Mesendoderm (in vitro differentiated cells): Measurements from ENCODE around the gene INAFM2.

Source experiments
- DNase-seq: peaks from one replicate; pipeline ENCODE4 v3.0.0; 2013
- H2AK5ac ChIP-seq: 2 replicates; pipeline ENCODE4 v1.6.1; 2013; ENCODE audit warnings: low read length, inconsistent platforms
- H2BK120ac ChIP-seq: 2 replicates; pipeline ENCODE4 v1.6.1; 2013; ENCODE audit warnings: low read depth, mild to moderate bottlenecking, low read length, moderate library complexity, mixed read lengths
- H2BK15ac ChIP-seq: replicated peaks from 2 replicates; pipeline ENCODE4 v1.6.1; 2013; ENCODE audit warnings: low read depth, mild to moderate bottlenecking, moderate library complexity
- H2BK5ac ChIP-seq: 2 replicates; pipeline ENCODE4 v1.6.1; 2013; ENCODE audit warnings: low read length, inconsistent platforms
- H3K18ac ChIP-seq: 2 replicates; pipeline ENCODE4 v1.6.1; 2013; ENCODE audit warnings: mild to moderate bottlenecking, low read length, mixed read lengths
- H3K23ac ChIP-seq: one replicate; pipeline ENCODE4 v1.6.1; 2013; ENCODE audit warnings: low read length
- H3K27ac ChIP-seq: 2 replicates; pipeline ENCODE4 v1.5.1; 2013; ENCODE audit warnings: low read depth, mild to moderate bottlenecking, inconsistent platforms, low read length, moderate library complexity
- H3K27me3 ChIP-seq: 2 replicates; pipeline ENCODE4 v1.6.1; 2013; ENCODE audit warnings: low read length, control low read depth, mild to moderate bottlenecking, inconsistent platforms; ENCODE audit not compliant: insufficient read depth, poor library complexity
- H3K36me3 ChIP-seq: 2 replicates; pipeline ENCODE4 v1.6.1; 2013; ENCODE audit warnings: low read length, inconsistent platforms; ENCODE audit not compliant: control insufficient read depth, insufficient read depth
- H3K4ac ChIP-seq: one replicate; pipeline ENCODE4 v1.6.1; 2013; ENCODE audit warnings: low read depth, mild to moderate bottlenecking, low read length, moderate library complexity
- H3K4me1 ChIP-seq: 2 replicates; pipeline ENCODE4 v1.6.1; 2013; ENCODE audit warnings: low read depth, low read length, inconsistent platforms; ENCODE audit not compliant: control insufficient read depth
- H3K4me2 ChIP-seq: 2 replicates; pipeline ENCODE4 v1.6.1; 2013; ENCODE audit warnings: low read length
- H3K4me3 ChIP-seq: 2 replicates; pipeline ENCODE4 v1.5.1; 2013; ENCODE audit warnings: mild to moderate bottlenecking, low read length
- H3K56ac ChIP-seq: one replicate; pipeline ENCODE4 v1.6.1; 2013; ENCODE audit warnings: low read length
- H3K79me1 ChIP-seq: 2 replicates; pipeline ENCODE4 v1.6.1; 2013; ENCODE audit warnings: low read length, inconsistent platforms
- H3K79me2 ChIP-seq: 2 replicates; pipeline ENCODE4 v1.6.1; 2013; ENCODE audit warnings: mild to moderate bottlenecking, low read length; ENCODE audit not compliant: control insufficient read depth, insufficient read depth
- H3K9ac ChIP-seq: 2 replicates; pipeline ENCODE4 v1.6.1; 2013; ENCODE audit warnings: low read length, inconsistent platforms
- H4K5ac ChIP-seq: one replicate; pipeline ENCODE4 v1.6.1; 2013; ENCODE audit warnings: low read length
- H4K8ac ChIP-seq: one replicate; pipeline ENCODE4 v1.6.1; 2013; ENCODE audit warnings: low read depth, mild to moderate bottlenecking, control low read depth, low read length, moderate library complexity
- WGBS: extraction: QIAGEN DNeasy Blood & Tissue Kit; methylation state at CpG from one replicate; pipeline ENCODE4 v1.1.7; 2013; ENCODE audit warnings: low lambda C conversion rate, missing lambda C conversion rate; ENCODE audit not compliant: insufficient coverage; ENCODE audit errors: extremely low coverage; 5-methylcytosine and 5-hydroxymethylcytosine counted together

The INAFM2 gene

DNA sequence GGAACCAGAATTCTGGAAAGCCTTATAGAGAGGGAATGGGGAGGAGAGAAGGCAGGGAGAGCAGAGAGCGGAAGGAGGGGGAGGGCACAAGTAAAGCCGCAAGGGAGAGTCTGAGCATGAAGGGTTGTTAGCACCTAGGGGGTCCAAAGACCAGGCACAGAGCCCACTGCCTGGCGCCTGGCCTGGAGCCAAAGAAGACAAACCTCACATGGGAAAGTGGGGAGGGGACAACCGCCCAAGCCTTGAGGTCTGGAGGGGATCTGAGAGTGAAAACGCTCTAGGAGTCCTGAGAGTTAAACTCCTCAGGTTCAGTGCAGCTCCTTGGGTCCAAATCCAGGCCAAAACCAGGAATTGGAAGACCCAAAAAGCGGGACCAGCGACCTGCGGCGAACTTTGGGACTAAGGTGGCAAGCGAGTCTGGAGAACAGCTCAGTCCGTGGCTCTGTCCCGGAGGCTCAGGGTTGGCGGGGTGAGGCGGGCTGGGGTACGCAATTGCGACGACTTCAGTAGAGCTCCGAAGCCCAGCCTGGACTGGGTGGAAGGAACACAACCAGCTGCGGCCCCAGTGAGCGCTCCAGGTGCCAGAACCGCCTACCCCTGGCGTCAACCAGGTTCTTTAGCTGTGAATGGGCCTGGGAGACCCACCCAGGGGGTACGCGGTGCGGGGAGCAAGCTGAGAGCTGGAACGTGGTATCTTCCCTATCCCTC lies 807 bp upstream of the INAFM2 start:
- Histone ChIP-seq H3K79me2 (no peaks in the 10 kb centered on the region), H3K27ac (no peak overlapping the region), H2AK5ac (no peak overlapping the region), H4K5ac (no peak overlapping the region), H3K18ac (no peak overlapping the region), H3K79me1 (no peaks in the 10 kb centered on the region), H3K23ac (no peak overlapping the region), H4K8ac (no peak overlapping the region), H3K9ac (peak overlapping the region; percentile 18), H3K4me3 (no peak overlapping the region), H3K56ac (no peak overlapping the region), H2BK5ac (no peak overlapping the region), H3K4me2 (peak overlapping the region; percentile 75), H3K27me3 (no peaks in the 10 kb centered on the region), H3K36me3 (no peaks in the 10 kb centered on the region), H3K4ac (no peak overlapping the region), H2BK120ac (no peak overlapping the region), H3K4me1 (peaks cover 13% of the 10 kb centered on the region), H2BK15ac (no peak overlapping the region)
- no CpG with 5 or more reads among the region's 26 CpGs for whole genome bisulfite sequencing
- peak; percentile 64 for DNase-seq

DNA sequence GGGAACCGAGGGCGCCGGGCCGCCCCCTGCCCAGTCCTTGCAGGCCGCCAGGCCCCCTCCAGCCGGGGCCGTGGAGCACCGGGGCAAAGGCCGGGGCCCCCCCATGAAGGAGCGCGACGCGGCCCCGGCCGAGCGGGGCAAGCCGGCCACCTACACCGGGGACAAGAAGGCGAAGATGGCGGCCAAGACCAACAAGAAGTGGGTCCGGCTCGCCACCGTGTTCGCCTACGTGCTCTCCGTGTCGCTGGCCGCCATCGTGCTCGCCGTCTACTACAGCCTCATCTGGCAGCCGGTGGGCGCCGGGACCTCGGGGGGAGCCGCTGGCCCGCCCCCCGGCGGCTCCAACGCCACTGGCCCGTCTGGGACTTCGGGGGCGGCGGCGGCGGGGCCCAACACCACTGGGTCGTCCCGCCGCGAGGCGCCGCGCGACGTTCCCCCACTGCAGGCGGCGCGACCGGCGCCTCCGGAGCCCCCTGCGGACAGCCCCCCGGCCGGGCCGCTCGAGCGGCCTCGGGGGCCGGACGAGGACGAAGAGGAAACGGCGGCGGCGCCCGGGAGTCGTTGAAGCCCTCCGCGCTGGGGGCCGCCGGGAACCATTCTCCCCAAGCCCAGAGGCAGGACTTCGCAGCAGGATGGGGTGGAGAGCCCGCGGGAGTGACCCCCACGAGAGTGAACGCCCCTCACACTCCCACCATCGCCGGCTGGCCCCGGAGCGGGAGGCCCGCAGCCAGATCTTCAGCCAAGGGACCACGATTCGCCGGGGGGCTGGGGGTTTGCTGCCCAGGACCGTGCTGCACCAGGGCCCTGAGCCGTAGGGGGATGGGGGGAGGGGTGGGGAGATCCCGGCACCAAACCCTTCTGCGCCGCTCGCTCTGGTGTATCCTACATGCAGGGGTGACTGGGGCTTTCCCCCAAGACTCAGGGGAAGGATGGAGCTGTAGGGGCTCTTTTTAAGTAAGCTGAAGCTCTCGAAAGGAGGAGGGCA lies 753 bp downstream of the INAFM2 start:
- Histone ChIP-seq H2BK120ac (no peak overlapping the region), H3K18ac (peak overlapping the region; percentile 86), H2BK15ac (no peak overlapping the region), H3K4me3 (peak overlapping the region; percentile 9), H4K8ac (no peak overlapping the region), H3K79me1 (no peaks in the 10 kb centered on the region), H3K9ac (peak overlapping the region; percentile 42), H4K5ac (no peak overlapping the region), H3K4me1 (peaks cover 18% of the 10 kb centered on the region), H3K27ac (no peak overlapping the region), H3K4ac (no peak overlapping the region), H3K56ac (peak overlapping the region; percentile 49), H3K79me2 (no peaks in the 10 kb centered on the region), H3K36me3 (no peaks in the 10 kb centered on the region), H2BK5ac (no peak overlapping the region), H2AK5ac (no peak overlapping the region), H3K23ac (no peak overlapping the region), H3K4me2 (peak overlapping the region; percentile 2), H3K27me3 (no peaks in the 10 kb centered on the region)
- WGBS = no CpG with 5 or more reads among the region's 101 CpGs
- DNase-seq = no peak

DNA sequence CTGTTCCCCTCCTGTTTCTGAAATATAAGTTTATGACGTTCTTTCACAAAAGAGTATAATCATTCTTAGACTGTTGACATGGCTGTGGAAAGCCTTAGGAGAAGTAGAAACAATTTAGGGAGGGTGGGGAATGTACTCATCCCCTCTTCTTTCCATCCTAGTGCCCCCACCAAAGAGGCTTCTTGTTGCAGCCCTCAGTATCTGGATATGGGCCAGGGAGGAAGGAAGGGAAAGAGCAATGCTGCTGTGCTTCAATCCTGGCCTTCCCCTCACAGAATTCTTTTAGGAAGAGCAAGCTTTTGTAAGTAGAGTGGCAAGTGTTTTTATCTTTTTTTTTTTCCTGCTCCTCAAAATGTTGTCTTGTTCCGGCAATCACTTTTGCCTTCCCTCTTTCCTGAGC lies 1.7 kb downstream of the INAFM2 start:
- H2AK5ac ChIP-seq = no peak overlapping the region
- H3K4me3 ChIP-seq = no peak overlapping the region
- no peak overlapping the region for H3K4me2 ChIP-seq
- no peak overlapping the region for H2BK5ac ChIP-seq
- H2BK15ac ChIP-seq = no peak overlapping the region
- H3K4me1 ChIP-seq = peaks cover 18% of the 10 kb centered on the region
- no peak overlapping the region for H2BK120ac ChIP-seq
- H3K79me2 ChIP-seq = no peaks in the 10 kb centered on the region
- no peak overlapping the region for H3K56ac ChIP-seq
- no peaks in the 10 kb centered on the region for H3K79me1 ChIP-seq
- DNase-seq = no peak
- no peak overlapping the region for H4K5ac ChIP-seq
- H3K36me3 ChIP-seq = no peaks in the 10 kb centered on the region
- H3K27me3 ChIP-seq = no peaks in the 10 kb centered on the region
- WGBS = no CpG with 5 or more reads among the region's 2 CpGs
- no peak overlapping the region for H3K18ac ChIP-seq
- H3K23ac ChIP-seq = no peak overlapping the region
- H3K27ac ChIP-seq = no peak overlapping the region
- H3K9ac ChIP-seq = no peak overlapping the region
- no peak overlapping the region for H4K8ac ChIP-seq
- H3K4ac ChIP-seq = no peak overlapping the region

DNA sequence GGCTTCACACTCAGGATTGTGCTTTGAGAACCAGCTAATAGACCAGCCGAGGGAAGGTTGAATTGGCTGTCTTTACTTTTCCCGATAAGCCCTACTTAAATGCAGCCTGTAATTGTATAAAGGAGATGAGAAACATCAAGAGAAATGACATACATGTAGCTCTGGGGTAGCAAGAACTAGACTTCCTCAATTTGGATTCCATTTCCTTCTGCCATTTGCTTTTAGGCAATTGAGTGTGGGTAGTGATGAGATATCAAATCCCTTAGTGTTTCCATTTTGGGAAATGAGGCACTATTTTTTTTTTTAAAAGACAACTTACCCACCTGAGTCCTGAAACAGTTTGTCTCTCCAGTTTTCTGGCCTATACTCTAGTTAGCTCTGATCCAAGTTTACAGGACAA lies 2.2 kb downstream of the INAFM2 start:
- H3K4me1 ChIP-seq = peaks cover 18% of the 10 kb centered on the region

DNA sequence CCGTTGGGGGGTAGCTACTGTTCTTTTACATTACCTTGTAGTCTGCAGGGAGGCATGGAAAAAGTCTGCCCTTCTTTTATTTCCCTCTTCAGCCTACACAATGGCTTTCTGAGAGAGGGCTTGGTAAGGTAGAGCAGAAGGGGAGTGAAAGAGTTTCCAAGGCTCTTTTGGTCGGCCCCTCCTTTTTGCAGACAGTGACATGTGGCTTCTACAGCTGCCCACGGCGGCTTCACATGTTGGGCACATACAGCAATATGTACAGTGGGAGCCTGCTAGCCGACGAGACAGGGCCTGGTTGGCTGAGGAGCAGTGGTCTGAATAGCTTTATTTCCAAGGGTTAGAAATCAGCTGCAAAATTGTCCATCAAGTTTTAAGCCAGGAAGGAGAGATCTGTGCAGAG lies 4.0 kb downstream of the INAFM2 start:
- Histone ChIP-seq H3K4me3 (no peak overlapping the region), H3K79me2 (no peaks in the 10 kb centered on the region), H4K8ac (no peak overlapping the region), H2AK5ac (no peak overlapping the region), H3K4me2 (no peak overlapping the region), H3K4me1 (peaks cover 17% of the 10 kb centered on the region), H3K27ac (no peak overlapping the region), H3K36me3 (no peaks in the 10 kb centered on the region), H2BK15ac (no peak overlapping the region), H3K23ac (no peak overlapping the region), H3K27me3 (no peaks in the 10 kb centered on the region), H4K5ac (no peak overlapping the region), H2BK5ac (no peak overlapping the region), H3K9ac (peak overlapping the region; percentile 8), H3K4ac (no peak overlapping the region), H2BK120ac (no peak overlapping the region), H3K18ac (no peak overlapping the region), H3K56ac (no peak overlapping the region), H3K79me1 (no peaks in the 10 kb centered on the region)
- DNase-seq = no peak
- no CpG with 5 or more reads among the region's 6 CpGs for WGBS

More for the DNA sequence above, 2.2 kb downstream of the INAFM2 start:
- Histone ChIP-seq H3K18ac (no peak overlapping the region), H4K8ac (no peak overlapping the region), H3K4me2 (no peak overlapping the region), H4K5ac (no peak overlapping the region), H3K23ac (no peak overlapping the region), H2BK15ac (no peak overlapping the region), H3K36me3 (no peaks in the 10 kb centered on the region), H3K9ac (no peak overlapping the region), H2AK5ac (no peak overlapping the region), H3K4ac (no peak overlapping the region), H3K27me3 (no peaks in the 10 kb centered on the region), H3K56ac (no peak overlapping the region), H3K79me1 (no peaks in the 10 kb centered on the region), H3K27ac (no peak overlapping the region), H2BK120ac (no peak overlapping the region), H2BK5ac (no peak overlapping the region), H3K4me3 (no peak overlapping the region), H3K79me2 (no peaks in the 10 kb centered on the region)
- DNase-seq = no peak
- no CpG with 5 or more reads among the region's 2 CpGs for WGBS
